Prostate gland (tissue), 2 donors: ENCODE measurements around the gene BCHE. TPM values are rescaled to one million over a fixed set of nuclear protein-coding genes. Genes with fewer than 3 reads are reported as not detected.
"Not testable (repeated sequence)": the region's sequence is repeated elsewhere in the genome, so short reads cannot be mapped to it uniquely, and the experiment has no call there.

Source experiments
- DNase-seq: peaks from one replicate; pipeline ENCODE4 v3.0.0-alpha.2; 2019; ENCODE audit warnings: low spot score
- H3K27ac ChIP-seq, 2 donors: fragments of 200-600 bp; sonication (generic); 2 replicates each; pipeline ENCODE4 v1.5.1; 2017 to 2019
- H3K27me3 ChIP-seq: fragments of 200-600 bp; sonication (generic); replicated peaks from 2 replicates; pipeline ENCODE4 v1.5.1; 2019; ENCODE audit not compliant: insufficient read depth
- H3K36me3 ChIP-seq, 2 donors: fragments of 200-600 bp; sonication (generic); 1 replicate in 1 of 2; 2 replicates in 1 of 2; pipeline versions ENCODE4 v1.5.1 to v1.8.1; 2017 to 2019
- H3K4me1 ChIP-seq: fragments of 200-600 bp; sonication (generic); replicated peaks from 2 replicates; pipeline ENCODE4 v1.5.1; 2019
- H3K4me3 ChIP-seq, 2 donors: fragments of 200-600 bp; sonication (generic); 2 replicates each; pipeline ENCODE4 v1.5.1; 2017 to 2019
- H3K9me3 ChIP-seq: fragments of 200-600 bp; sonication (generic); 2 replicates; pipeline ENCODE4 v1.5.1; 2017
- POLR2A ChIP-seq: fragments of 450-650 bp; IDR thresholded peaks from one replicate; pipeline ENCODE4 v1.6.1; 2016; ENCODE audit warnings: antibody characterized with exemption, mild to moderate bottlenecking
- POLR2AphosphoS5 ChIP-seq: sonication (generic); formaldehyde crosslinking; IDR thresholded peaks from one replicate; pipeline ENCODE4 v1.6.1; 2017; ENCODE audit warnings: antibody characterized with exemption
- whole genome bisulfite sequencing: methylation state at CpG from one replicate; pipeline ENCODE4 v1.1.5; 2018; 5-methylcytosine and 5-hydroxymethylcytosine counted together
- intact Hi-C: fragments of 100-400 bp; cut with DNase I; formaldehyde crosslinking; loops from one replicate; pipeline ENCODE4 v1.14.2; 2022
- total RNA-seq, 2 donors: library from RNA; depleted of rRNA; stranded (reverse); fragments of >200 nt; gene quantifications; one replicate each; pipeline ENCODE4 v1.1.0, GENCODE V29; 2016
- TF ChIP-seq, protein P1 (sequence below), 4 experiments: fragments of 200-600 bp in 2 of 4; fragments of 450-650 bp in 2 of 4; sonication (generic) in 2 of 4; IDR thresholded peaks; 1 replicate in 3 of 4; 2 replicates in 1 of 4; pipeline ENCODE4 v1.5.1; 2016 to 2019; ENCODE audit warnings: antibody characterized with exemption in 4 of 4, mild to moderate bottlenecking in 2 of 4, moderate library complexity in 2 of 4

Gene BCHE
- total RNA-seq, 2 donors from 2014 or later, result 1.8 to 2.2 TPM

DNA sequence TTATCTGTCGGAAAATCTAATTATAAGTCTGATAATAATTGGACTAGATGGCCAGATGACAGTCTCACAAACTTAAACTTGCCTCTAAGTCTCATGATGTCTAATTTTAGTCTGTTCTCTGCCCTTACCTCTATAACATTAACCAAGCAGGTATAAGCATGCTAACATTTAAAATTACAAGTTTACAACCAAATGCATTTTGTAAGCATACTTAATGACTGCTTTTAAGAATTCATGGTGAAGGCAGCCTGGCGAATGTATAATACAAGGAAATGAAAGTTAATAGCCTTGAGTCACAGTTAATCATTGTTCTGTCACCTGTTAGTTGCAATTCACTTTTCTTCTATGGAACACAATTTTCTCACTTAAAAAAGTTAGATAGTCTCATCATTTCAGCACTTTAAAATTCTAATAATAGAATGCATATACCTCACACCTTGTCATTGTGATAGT, 16.5 kb downstream of the BCHE start:
- Histone ChIP-seq H3K9me3 (no peaks in the 10 kb centered on the region), H3K36me3 (no peaks in the 10 kb centered on the region), H3K27ac (no peak overlapping the region), H3K4me3 (no peak overlapping the region), H3K4me1 (no peaks in the 10 kb centered on the region), H3K27me3 (no peaks in the 10 kb centered on the region)
- no peak for DNase-seq
- intact Hi-C loops, result no loop called here
- TF ChIP-seq POLR2A (no peak), POLR2AphosphoS5 (no peak)
- TF ChIP-seq, protein P1, sequence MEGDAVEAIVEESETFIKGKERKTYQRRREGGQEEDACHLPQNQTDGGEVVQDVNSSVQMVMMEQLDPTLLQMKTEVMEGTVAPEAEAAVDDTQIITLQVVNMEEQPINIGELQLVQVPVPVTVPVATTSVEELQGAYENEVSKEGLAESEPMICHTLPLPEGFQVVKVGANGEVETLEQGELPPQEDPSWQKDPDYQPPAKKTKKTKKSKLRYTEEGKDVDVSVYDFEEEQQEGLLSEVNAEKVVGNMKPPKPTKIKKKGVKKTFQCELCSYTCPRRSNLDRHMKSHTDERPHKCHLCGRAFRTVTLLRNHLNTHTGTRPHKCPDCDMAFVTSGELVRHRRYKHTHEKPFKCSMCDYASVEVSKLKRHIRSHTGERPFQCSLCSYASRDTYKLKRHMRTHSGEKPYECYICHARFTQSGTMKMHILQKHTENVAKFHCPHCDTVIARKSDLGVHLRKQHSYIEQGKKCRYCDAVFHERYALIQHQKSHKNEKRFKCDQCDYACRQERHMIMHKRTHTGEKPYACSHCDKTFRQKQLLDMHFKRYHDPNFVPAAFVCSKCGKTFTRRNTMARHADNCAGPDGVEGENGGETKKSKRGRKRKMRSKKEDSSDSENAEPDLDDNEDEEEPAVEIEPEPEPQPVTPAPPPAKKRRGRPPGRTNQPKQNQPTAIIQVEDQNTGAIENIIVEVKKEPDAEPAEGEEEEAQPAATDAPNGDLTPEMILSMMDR (IDR thresholded peaks at IDR 0.05), result no peak
- WGBS, result 41% methylated on average over 2 of the region's 2 CpGs

DNA sequence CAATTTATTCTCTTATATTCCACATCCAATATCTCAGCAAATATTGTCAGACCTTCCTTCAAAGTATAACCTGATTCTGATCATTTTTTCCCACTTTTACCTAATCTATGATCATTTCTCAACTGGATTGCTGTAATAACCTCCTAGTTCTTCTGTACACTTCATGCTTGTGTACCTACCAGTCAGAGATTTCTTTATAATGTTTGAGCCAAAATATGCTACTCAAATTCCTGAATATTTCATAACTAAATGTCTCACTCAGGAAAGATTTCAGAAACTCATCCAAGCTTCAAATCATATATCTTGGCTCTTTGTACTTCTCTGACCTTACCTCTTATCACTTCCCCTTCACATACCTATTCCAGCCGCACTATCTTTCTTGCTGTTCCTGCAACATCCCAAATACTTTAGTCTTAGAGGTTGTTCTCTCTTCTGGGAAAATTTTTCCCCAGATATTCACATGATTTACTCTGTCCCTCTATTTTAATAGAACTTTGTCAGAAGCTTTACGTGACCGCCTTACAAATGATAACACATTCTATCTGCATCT, 20.0 kb downstream of the BCHE start:
- Histone ChIP-seq H3K9me3 (no peaks in the 10 kb centered on the region), H3K4me3 (no peak overlapping the region), H3K36me3 (no peaks in the 10 kb centered on the region), H3K27me3 (no peaks in the 10 kb centered on the region), H3K27ac (no peak overlapping the region), H3K4me1 (no peaks in the 10 kb centered on the region)
- intact Hi-C loops, result no loop called here
- 94% methylated on average over 3 of the region's 3 CpGs for WGBS
- DNase-seq, result no peak
- TF ChIP-seq POLR2AphosphoS5 (no peak), POLR2A (no peak)
- TF ChIP-seq, protein P1 (IDR thresholded peaks at IDR 0.05), result no peak

GRCh38 chr3:165816209-165816608, 21.0 kb downstream of the BCHE start:
- H3K4me1 ChIP-seq, result no peaks in the 10 kb centered on the region
- no peaks in the 10 kb centered on the region for H3K27me3 ChIP-seq
- no peak overlapping the region for H3K4me3 ChIP-seq
- no peaks in the 10 kb centered on the region for H3K36me3 ChIP-seq
- no peak overlapping the region for H3K27ac ChIP-seq
- no peak for DNase-seq
- WGBS, result 89% methylated on average over 1 of the region's 1 CpG
- intact Hi-C loops, result no loop called here
- TF ChIP-seq, protein P1 (IDR thresholded peaks at IDR 0.05), result no peak
- TF ChIP-seq POLR2AphosphoS5 (no peak), POLR2A (no peak)
- no peaks in the 10 kb centered on the region for H3K9me3 ChIP-seq

DNA sequence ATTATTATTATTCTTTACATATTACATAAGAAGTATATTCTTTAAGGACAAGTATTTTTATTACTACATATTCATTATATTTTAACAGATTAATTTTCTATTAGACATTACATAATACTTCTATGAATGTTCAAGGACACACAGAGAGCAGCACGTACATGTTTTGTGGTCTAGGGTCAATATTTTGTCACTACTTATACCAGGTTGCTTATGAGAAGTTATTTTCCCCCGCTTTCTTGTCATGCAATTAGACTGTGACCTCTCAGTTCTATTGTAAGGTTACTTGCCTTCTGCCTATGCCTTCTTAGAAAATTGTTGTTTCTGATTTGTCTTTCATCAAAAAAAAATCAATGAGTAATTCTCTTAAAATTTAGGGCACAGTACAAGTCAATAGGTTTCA, 21.5 kb downstream of the BCHE start:
- Histone ChIP-seq H3K27me3 (no peaks in the 10 kb centered on the region), H3K9me3 (no peaks in the 10 kb centered on the region), H3K36me3 (no peaks in the 10 kb centered on the region), H3K27ac (no peak overlapping the region), H3K4me1 (no peaks in the 10 kb centered on the region), H3K4me3 (no peak overlapping the region)
- intact Hi-C loops, result no loop called here
- no peak for DNase-seq
- TF ChIP-seq, protein P1 (IDR thresholded peaks at IDR 0.05), result no peak
- no peak for TF ChIP-seq POLR2AphosphoS5
- no peak for TF ChIP-seq POLR2A
- WGBS, result 88% methylated on average over 2 of the region's 2 CpGs

DNA sequence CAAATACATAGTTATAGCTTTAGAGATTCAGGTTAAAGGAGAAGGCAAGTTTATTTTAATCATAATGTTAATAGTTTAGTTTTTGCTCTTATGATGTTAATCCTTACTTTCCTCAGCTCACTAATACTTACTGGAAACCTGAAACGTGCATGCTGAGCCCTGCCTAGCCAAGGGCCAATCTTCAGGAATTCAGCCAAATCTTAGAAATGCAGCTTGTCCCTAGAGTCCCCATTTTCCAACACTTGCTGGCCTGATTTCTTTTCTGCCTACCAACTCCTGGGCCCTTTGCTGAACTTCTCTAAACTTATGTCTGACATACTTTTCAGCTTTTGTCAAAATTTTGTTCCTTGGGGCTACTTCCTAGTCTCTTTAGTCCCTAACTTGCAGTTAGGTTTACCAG, 22.8 kb downstream of the BCHE start:
- Histone ChIP-seq H3K4me1 (no peaks in the 10 kb centered on the region), H3K27me3 (no peaks in the 10 kb centered on the region), H3K27ac (no peak overlapping the region), H3K4me3 (no peak overlapping the region), H3K36me3 (no peaks in the 10 kb centered on the region), H3K9me3 (no peaks in the 10 kb centered on the region)
- TF ChIP-seq POLR2A, result no peak
- TF ChIP-seq, protein P1 (IDR thresholded peaks at IDR 0.05), result no peak
- TF ChIP-seq POLR2AphosphoS5, result no peak
- DNase-seq, result no peak
- intact Hi-C loops, result no loop called here
- 29% methylated on average over 1 of the region's 1 CpG for WGBS

- 96% methylated on average over 15 of the region's 15 CpGs for WGBS
- intact Hi-C loops, result not testable (repeated sequence)
These were observed 29.3 kb downstream of the BCHE start for GRCh38 chr3:165807937-165808336.

More at GRCh38 chr3:165807937-165808336, 29.3 kb downstream of the BCHE start:
- not testable (repeated sequence) for H3K4me1 ChIP-seq, H3K36me3 ChIP-seq, H3K27ac ChIP-seq, DNase-seq, H3K9me3 ChIP-seq, H3K27me3 ChIP-seq, H3K4me3 ChIP-seq
